ENCODE results near the gene PRMT7. TPM values are rescaled to one million over a fixed set of nuclear protein-coding genes. Genes with fewer than 3 reads are reported as not detected.
A peak's percentile ranks its signal among the peaks of the same experiment; 100 is the strongest.

Gene PRMT7
- total RNA-seq, 1 donor from 2014 or later: 28.9 TPM

- ATAC-seq: no peak
- intact Hi-C loops (cut with DNase I): no loop called here
- no peak for DNase-seq (ENCODE audit: missing footprints)
These were observed 24.4 kb downstream of the PRMT7 start for GRCh38 chr16:68335175-68335574.

DNA sequence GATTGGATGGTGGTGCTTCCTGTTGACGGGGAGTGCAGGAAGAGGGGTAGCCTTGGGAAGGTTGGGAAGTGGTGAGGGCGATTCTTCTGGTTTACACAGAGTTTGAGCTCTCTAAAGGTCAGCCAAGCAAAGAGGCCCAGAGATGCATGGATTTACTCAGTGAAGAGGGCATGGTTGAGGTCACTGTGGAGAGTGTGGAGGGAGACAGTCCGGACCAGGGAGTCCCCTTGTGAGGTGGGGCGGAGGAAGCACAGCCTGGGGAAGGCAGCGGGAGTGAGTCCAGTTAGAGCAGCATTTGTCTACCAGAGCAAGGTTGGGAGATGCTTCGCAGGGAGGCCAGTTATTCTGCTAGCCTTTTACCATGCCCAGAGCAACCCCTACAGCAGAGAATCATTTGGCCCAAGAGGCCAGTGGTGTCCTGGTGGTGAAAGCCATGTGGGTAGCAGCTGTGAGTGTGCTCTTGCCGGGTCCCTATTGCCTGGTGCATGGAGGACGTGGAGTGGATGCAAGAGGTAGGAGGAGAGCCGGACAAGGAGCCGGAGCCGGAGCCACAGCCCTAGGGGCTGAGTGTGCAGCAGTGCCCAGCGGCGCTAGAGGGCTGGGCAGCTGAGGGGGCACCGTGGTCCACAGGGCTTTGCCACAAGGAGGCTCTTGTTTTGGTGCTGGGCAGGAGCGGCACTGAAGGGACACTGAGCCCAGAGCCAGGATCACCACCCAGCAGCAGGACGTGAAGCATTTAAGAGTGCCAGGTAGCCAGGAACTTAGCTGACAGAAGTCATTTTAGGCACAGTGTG lies 27.7 kb downstream of the PRMT7 start:
- DNase-seq (ENCODE audit: missing footprints) (no peak), ATAC-seq (no peak)
- intact Hi-C loops (cut with DNase I): no loop called here

DNA sequence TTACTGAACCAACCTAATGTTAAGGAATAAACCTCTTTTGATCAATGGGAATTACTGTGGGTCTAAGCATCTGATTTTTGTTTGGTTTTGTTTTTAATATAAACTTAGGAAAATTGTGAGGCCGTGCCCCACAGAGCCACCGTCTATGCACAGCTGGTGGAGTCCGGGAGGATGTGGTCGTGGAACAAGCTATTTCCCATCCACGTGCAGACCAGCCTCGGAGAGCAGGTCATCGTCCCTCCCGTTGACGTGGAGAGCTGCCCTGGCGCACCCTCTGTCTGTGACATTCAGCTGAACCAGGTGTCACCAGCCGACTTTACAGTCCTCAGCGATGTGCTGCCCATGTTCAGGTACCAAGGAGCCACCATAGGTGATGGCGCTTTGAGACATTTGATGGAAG lies 28.4 kb downstream of the PRMT7 start:
- intact Hi-C loops (cut with DNase I): no loop called here
- DNase-seq (ENCODE audit: missing footprints): no peak
- no peak for ATAC-seq

DNA sequence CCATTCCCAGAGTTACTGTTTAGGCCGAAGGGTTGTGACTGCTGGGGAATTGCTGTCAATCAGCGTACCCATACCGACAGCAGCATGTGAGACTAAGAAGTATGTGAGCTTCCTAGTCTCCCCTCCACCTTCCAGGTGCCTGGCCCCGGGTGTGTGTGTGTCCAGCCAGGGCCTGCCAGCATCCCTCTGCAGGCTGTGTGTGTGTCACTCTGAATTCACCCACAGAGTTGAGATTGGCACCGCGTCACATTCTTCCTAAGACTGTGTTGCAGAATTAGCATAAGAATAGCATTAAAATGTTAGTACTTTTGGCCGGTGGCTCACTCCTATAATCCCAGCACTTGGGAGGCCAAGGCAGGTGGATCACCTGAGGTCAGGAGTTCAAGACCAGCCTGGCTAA lies 31.8 kb downstream of the PRMT7 start:
- no peak for ATAC-seq
- no peak for DNase-seq (ENCODE audit: missing footprints)
- intact Hi-C loops (cut with DNase I): no loop called here

DNA sequence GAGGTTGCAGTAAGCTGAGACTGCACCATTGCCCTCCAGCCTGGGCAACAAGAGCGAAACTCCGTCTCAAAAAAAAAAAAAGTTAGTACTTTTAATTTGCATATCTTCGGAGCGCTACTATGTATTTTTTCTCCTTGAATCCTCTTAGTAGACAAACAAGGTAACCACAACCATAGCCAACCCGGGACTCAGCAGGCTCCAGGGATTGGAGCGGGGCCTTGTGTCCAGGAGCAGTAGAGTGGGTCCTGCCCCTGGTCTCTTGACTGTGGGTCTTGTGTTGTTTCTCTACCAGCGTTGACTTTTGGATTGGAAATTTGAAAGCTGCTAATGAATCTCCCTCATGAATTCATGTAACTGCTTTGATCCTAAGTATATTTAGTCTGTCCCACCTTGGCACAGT lies 32.3 kb downstream of the PRMT7 start:
- no peak for ATAC-seq
- intact Hi-C loops (cut with DNase I): no loop called here
- no peak for DNase-seq (ENCODE audit: missing footprints)

DNA sequence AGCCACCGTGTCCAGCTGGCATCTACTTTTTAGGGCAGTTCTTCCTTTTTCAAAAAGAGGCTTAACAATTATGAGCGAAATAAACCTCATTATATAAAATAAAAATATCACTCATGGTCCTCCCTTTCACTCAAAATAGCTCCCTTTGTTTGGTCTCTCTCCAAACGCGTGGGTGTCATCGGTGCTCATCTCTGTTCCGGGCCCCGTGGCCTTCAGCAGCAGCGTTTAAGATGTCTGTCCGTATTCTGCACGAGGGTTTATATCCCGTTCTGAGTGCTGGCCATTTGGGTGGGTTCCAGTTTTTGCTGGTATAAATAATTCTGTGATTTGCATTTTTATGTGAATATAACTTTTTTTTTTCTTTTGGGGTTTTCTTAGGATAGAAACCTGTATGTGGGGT lies 33.4 kb downstream of the PRMT7 start:
- DNase-seq (ENCODE audit: missing footprints) (peak; percentile 27), ATAC-seq (no peak)

GRCh38 chr16:68345351-68345810 lies 34.6 kb downstream of the PRMT7 start:
- DNase-seq (ENCODE audit: missing footprints) (peak; percentile 65), ATAC-seq (peak; percentile 70)
- intact Hi-C loops (cut with DNase I): no loop called here

More for the DNA sequence above, 33.4 kb downstream of the PRMT7 start:
- intact Hi-C loops (cut with DNase I): no loop called here

GRCh38 chr16:68345958-68346635 lies 35.3 kb downstream of the PRMT7 start:
- no peak for ATAC-seq
- peak; percentile 44 for DNase-seq (ENCODE audit: missing footprints)
- intact Hi-C loops (cut with DNase I): no loop called here

- ATAC-seq: no peak
- intact Hi-C loops (cut with DNase I): no loop called here
- DNase-seq (ENCODE audit: missing footprints): peak; percentile 33
These were observed 36.2 kb downstream of the PRMT7 start for GRCh38 chr16:68346892-68347480.

DNA sequence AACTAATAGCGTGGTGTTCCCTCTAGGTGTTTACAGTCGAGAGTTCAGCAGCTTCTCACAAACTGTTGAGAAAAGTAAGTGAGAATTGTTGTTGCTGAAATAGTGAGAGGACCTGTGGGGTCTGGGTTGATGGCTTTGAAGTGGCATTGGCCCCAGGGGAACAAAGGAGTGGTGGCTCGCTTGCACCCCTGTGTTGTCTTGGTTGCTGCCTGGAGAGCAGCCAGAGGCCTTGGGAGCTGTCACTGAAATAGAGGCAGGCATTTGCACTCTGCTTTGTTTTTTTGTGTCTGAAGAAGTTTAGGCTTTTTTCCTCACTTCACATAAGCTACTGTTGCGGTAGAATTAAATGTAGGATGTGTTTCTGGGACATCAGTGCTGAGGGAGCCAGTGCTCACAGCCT lies 36.8 kb downstream of the PRMT7 start:
- no peak for DNase-seq (ENCODE audit: missing footprints)
- ATAC-seq: no peak
- intact Hi-C loops (cut with DNase I): no loop called here

GRCh38 chr16:68348639-68349445 lies 38.0 kb downstream of the PRMT7 start:
- ATAC-seq: no peak
- intact Hi-C loops (cut with DNase I): no loop called here
- peak; percentile 60 for DNase-seq (ENCODE audit: missing footprints)

DNA sequence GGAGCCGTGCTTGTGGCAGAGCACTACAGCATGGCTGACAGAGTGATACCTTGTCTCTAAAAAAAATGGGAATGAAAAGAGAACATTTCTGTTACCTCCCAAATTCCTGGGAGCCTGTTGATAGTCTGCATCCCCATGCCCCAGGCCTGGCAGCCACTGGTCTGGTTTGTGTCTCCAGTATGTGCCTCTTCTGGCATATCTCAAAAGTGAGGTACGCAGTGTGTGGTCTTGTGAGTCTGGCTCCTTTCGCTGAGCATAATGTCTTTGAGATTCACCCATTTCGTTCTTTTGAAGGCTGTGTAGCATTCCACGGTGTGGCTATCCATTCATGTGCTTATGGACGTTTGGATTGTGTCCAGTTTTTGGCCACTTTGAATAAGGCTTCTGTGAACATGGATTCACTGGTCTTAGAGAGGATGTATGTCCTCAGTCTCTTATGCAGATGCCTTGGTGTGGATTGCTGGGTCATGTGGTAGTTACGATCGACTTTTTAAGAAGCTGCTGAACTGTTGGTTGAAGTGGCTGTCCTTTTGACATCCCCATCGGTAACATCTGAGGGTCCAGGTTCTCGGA lies 39.1 kb downstream of the PRMT7 start:
- no peak for ATAC-seq
- intact Hi-C loops (cut with DNase I): no loop called here

GRCh38 chr16:68350813-68351350 lies 40.1 kb downstream of the PRMT7 start:
- DNase-seq (ENCODE audit: missing footprints): peak; percentile 14
- intact Hi-C loops (cut with DNase I): no loop called here
- no peak for ATAC-seq

More for the DNA sequence above, 39.1 kb downstream of the PRMT7 start:
- no peak for DNase-seq (ENCODE audit: missing footprints)

- ATAC-seq: no peak
- DNase-seq (ENCODE audit: missing footprints): peak; percentile 68
- intact Hi-C loops (cut with DNase I): no loop called here
These were observed 40.6 kb downstream of the PRMT7 start for GRCh38 chr16:68351463-68351862.

- intact Hi-C loops (cut with DNase I): no loop called here
- DNase-seq (ENCODE audit: missing footprints) (peak; percentile 13), ATAC-seq (no peak)
These were observed 41.2 kb downstream of the PRMT7 start for GRCh38 chr16:68351991-68352431.

- peak; percentile 33 for DNase-seq (ENCODE audit: missing footprints)
- ATAC-seq: no peak
- intact Hi-C loops (cut with DNase I): no loop called here
These were observed 42.5 kb downstream of the PRMT7 start for GRCh38 chr16:68353366-68353765.

GRCh38 chr16:68354816-68355215 lies 44.0 kb downstream of the PRMT7 start:
- peak; percentile 54 for DNase-seq (ENCODE audit: missing footprints)
- intact Hi-C loops (cut with DNase I): no loop called here

DNA sequence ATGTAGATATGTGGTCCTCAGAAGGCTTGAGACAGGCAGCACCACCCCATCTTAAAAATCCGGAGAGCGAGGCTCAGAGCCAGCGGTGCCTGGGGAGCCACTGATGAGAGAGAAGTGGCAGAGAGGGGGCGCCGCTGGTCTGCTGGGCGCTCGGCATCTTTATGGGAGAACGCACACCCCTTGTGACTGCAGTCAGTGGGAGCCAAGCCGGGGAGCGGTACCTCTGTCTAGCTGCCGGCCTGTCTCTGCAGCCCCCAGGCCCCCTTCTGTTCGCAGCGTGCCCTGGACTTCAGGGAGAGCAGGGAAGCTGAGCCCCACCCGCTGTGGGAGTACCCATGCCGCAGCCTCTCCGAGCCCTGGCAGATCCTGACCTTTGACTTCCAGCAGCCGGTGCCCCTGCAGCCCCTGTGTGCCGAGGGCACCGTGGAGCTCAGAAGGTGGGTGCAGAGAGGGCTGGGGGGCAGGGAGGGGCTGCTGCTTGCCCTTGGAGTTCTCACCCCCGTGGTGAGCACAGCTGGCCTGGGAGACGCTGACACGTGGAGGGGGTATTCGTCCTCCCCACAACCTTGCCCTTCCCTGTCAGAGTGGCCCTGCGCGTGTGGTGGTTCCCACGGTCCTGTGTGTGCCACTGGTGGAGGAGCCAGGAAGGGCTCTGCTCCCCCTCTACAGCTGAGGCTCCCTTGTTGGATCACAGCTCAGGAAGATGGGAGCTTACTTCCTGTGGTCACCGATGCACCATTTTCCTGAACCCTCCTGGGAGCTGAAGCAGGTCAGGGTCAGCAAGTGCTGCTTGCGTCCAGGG lies 44.8 kb downstream of the PRMT7 start:
- intact Hi-C loops (cut with DNase I): no loop called here
- ATAC-seq (no peak), DNase-seq (ENCODE audit: missing footprints) (peak; percentile 65)

More at GRCh38 chr16:68354816-68355215, 44.0 kb downstream of the PRMT7 start:
- no peak for ATAC-seq

All from Right ventricle myocardium inferior (tissue), 1 donor.